Activated CD4-positive, alpha-beta T cell treated with anti-CD3 and anti-CD28 coated beads, Interleukin-2, amount 50 U/mL, for 16 hours (primary cell): Measurements from ENCODE around the gene SMARCAL1.
A peak's percentile ranks its signal among the peaks of the same experiment; 100 is the strongest.
"Not testable (repeated sequence)": the region's sequence is repeated elsewhere in the genome, so short reads cannot be mapped to it uniquely, and the experiment has no call there.

Source experiments
- DNase-seq: peaks from one replicate; pipeline ENCODE4 v3.0.0-alpha.2; 2020

Gene SMARCAL1

GRCh38 chr2:216412022-216412999, at the start of gene SMARCAL1:
Gene SMARCAL1, plus strand, starts transcription at chr2:216412484. Its CDS starts 2,221 bp downstream, at chr2:216414705.
- peak; percentile 98 for DNase-seq

GRCh38 chr2:216362730-216363129, 49.6 kb upstream of the SMARCAL1 start:
- no peak for DNase-seq

GRCh38 chr2:216363221-216363620, 49.1 kb upstream of the SMARCAL1 start:
- DNase-seq, result no peak

- no peak for DNase-seq
Measured at GRCh38 chr2:216365518-216365917, 46.8 kb upstream of the SMARCAL1 start.

GRCh38 chr2:216366777-216367471, 45.4 kb upstream of the SMARCAL1 start:
- DNase-seq, result no peak

GRCh38 chr2:216369821-216370220, 42.5 kb upstream of the SMARCAL1 start:
- DNase-seq, result no peak

GRCh38 chr2:216370961-216371712, 41.1 kb upstream of the SMARCAL1 start:
- DNase-seq, result no peak

- peak; percentile 37 for DNase-seq
Measured at GRCh38 chr2:216371721-216372702, 40.3 kb upstream of the SMARCAL1 start, which contains the start of gene MARCHF4. Gene MARCHF4, minus strand, starts transcription at chr2:216372483. Its CDS starts 2,223 bp downstream, at chr2:216370260.

GRCh38 chr2:216372761-216373291, 39.5 kb upstream of the SMARCAL1 start:
- DNase-seq, result peak; percentile 8

- DNase-seq, result no peak
Measured at GRCh38 chr2:216373896-216374295, 38.4 kb upstream of the SMARCAL1 start.

GRCh38 chr2:216375286-216375685, 37.0 kb upstream of the SMARCAL1 start:
- no peak for DNase-seq

- DNase-seq, result no peak
Measured at GRCh38 chr2:216379977-216380376, 32.3 kb upstream of the SMARCAL1 start.

- not testable (repeated sequence) for DNase-seq
Measured at GRCh38 chr2:216384409-216384808, 27.9 kb upstream of the SMARCAL1 start.

- DNase-seq, result no peak
Measured at GRCh38 chr2:216385478-216385877, 26.8 kb upstream of the SMARCAL1 start.

GRCh38 chr2:216387262-216387661, 25.0 kb upstream of the SMARCAL1 start:
- DNase-seq, result no peak

- DNase-seq, result peak; percentile 22
Measured at GRCh38 chr2:216388046-216388884, 24.0 kb upstream of the SMARCAL1 start.

GRCh38 chr2:216389570-216389969, 22.7 kb upstream of the SMARCAL1 start:
- DNase-seq, result no peak

- DNase-seq, result no peak
Measured at GRCh38 chr2:216391401-216391800, 20.9 kb upstream of the SMARCAL1 start.

- no peak for DNase-seq
Measured at GRCh38 chr2:216392018-216392562, 20.2 kb upstream of the SMARCAL1 start.
